ENCODE results near the gene SLC35A1.

- TF ChIP-seq POLR2AphosphoS5 (IDR thresholded peaks at IDR 0.05; ENCODE audit: low read depth, low read length) (no peak), REST (IDR thresholded peaks at IDR 0.05; ENCODE audit: insufficient read depth in 1 of 2, low read depth in 2 of 2, low read length in 2 of 2) (no peak)
Observed at GRCh38 chr6:87538510-87539260, 65.9 kb downstream of the SLC35A1 start.

Data from PFSK-1 (cell line).